Cardiac ventricle fibroblast (primary cell): ENCODE data around the gene TRIP10. TPM values are rescaled to one million over a fixed set of nuclear protein-coding genes. Genes with fewer than 3 reads are reported as not detected.

Experiments used
- total RNA-seq: library from RNA; depleted of rRNA; stranded (reverse); fragments of >200 nt; gene quantifications from 2 replicates; pipeline ENCODE4 v1.2.3, GENCODE V29; 2015

TRIP10 gene, protein sequence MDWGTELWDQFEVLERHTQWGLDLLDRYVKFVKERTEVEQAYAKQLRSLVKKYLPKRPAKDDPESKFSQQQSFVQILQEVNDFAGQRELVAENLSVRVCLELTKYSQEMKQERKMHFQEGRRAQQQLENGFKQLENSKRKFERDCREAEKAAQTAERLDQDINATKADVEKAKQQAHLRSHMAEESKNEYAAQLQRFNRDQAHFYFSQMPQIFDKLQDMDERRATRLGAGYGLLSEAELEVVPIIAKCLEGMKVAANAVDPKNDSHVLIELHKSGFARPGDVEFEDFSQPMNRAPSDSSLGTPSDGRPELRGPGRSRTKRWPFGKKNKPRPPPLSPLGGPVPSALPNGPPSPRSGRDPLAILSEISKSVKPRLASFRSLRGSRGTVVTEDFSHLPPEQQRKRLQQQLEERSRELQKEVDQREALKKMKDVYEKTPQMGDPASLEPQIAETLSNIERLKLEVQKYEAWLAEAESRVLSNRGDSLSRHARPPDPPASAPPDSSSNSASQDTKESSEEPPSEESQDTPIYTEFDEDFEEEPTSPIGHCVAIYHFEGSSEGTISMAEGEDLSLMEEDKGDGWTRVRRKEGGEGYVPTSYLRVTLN
- total RNA-seq: 53.2 and 53.5 TPM in 2 replicates

DNA sequence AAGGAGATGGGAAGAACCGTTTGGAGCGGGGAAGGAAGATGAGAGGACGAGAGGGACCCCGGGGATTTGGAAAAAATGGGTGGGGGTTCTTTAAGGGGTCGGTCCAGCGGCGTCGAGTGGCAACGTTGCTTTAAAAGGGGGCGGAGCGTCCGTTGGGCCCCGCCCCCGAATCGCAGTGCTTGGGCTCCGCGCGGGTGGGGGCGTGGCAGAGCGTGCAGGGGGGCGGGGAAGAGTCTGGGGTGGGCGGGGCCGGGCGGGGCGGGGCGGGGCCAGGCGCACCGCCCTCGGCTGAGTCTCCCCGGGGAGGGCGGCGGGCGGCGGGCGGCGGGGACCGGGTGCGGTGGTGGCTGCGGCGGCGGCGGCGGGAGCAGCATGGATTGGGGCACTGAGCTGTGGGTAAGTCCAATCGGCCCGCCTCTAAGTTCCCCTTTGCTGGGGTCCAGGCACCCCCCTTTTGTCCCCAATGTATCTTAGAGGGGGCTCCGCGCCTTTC is at the start of gene TRIP10:
Gene TRIP10, plus strand, starts transcription at position 291 of the 493 bp plus-strand sequence. Its CDS starts 82 bp downstream, at position 373.

DNA sequence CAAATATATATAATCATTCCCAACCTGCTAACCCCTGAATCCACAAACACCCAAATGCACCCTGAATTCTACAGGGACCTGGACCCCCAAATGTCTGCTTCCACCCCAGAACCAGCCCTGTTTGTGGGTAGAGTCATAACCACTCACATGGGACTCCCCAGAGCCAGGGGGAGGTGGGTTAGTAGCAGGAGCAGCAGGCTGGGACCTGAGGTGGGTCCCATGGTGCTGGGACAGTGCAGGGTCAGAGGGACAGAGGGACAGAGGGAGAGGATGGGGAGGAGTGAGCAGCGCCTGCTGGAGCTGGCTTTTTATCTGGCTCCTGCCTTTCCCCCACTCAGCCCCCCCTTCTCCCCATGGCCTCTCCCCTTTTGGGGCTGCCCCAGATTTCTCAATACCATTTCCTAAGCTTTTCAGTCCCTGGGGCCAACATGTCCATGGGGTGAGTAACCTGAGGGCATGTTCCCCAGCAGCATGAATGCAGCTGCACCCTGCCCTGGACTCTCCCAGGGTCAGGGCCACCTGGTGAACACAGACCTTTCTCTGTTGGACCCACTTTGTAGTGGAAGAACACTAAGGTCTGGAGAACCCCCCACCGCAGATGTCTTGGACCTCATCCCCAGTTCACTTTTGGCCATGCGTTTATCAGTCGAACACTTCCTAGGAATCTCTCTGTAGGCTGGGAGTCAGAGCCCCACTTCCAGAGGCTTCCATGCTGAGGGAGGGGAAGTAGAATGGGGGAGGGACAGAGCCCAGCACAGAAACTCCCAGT is 18.9 kb upstream of the TRIP10 start, which contains the start of gene C3:
Gene C3, minus strand, starts transcription at position 282 of the 769 bp plus-strand sequence. Its CDS starts 61 bp downstream, at position 221.

GRCh38 chr19:6737284-6737872 is 2.1 kb upstream of the TRIP10 start, which contains the start of gene GPR108:
Gene GPR108, minus strand, starts transcription at chr19:6737580. Its CDS starts 4 bp downstream, at chr19:6737576.

GRCh38 chr19:6767357-6768235 is 28.1 kb downstream of the TRIP10 start, which contains the start of gene SH2D3A:
Gene SH2D3A, minus strand, starts transcription at chr19:6767435. Its CDS starts 3,687 bp downstream, at chr19:6763748.

DNA sequence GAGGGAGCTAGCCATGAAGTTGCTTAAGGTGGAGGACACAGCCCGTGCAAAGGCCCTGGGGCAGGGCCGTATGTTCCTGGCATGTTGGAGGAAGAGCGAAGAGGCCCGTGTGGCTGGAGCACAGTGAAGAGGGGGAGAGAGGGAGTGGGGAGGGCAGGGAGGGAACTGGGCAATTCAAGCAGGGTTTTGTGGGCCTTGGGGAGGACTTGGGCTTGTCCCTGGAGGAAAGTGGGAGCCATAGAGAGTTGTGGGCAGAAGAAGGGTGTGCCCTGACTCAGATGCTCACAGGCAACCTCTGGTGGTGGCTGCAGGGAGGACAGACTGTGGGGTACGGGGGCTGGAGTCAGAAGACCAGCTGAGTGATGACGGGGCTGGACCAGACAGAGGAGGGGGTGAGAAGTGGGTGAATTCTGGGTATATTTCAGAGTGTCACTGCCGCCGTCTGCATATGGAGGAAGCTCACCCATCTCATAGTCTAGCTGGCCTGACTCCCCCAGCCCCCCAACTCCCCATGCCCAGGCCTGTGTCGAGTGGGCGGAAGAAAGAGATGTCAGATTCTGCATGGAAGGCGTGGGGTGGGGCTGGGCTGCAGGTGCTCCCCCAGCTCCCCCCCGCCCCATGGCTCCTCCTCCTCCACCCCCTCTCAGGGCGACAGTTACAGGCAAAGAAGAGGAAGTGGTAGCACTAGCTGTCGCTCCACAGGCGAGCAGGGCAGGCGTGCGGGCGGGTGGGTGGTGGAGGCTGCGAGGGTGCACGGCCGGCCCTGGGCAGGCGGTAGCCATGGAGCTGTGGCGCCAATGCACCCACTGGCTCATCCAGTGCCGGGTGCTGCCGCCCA is 32.8 kb downstream of the TRIP10 start, which contains the start of gene VAV1:
Gene VAV1, plus strand, starts transcription at position 681 of the 838 bp plus-strand sequence. Its CDS starts 100 bp downstream, at position 781.

Other genes starting within 250 kb of the TRIP10 start
- gene TUBB4A, start 237.4 kb upstream of the TRIP10 start, total RNA-seq: not detected in 2 replicates
- gene TNFSF9, start 208.7 kb upstream of the TRIP10 start, total RNA-seq: 0.20 and 1.1 TPM in 2 replicates
- gene CD70, start 148.5 kb upstream of the TRIP10 start, total RNA-seq: not detected in 2 replicates
- gene TNFSF14, start 69.5 kb upstream of the TRIP10 start, total RNA-seq: 0.12 TPM in 1 of 2 replicates, not detected in the other
- 1,308 and 1,917 TPM in 2 replicates for gene C3, start 19.0 kb upstream of the TRIP10 start, total RNA-seq
- 36.8 and 54.6 TPM in 2 replicates for gene GPR108, start 2.1 kb upstream of the TRIP10 start, total RNA-seq
- not detected in 2 replicates for gene SH2D3A, start 27.8 kb downstream of the TRIP10 start, total RNA-seq
- gene VAV1, start 33.0 kb downstream of the TRIP10 start, total RNA-seq: not detected in 2 replicates
- not detected in 2 replicates for gene ADGRE1, start 147.9 kb downstream of the TRIP10 start, total RNA-seq